ENCODE measurements around the gene MON1A. TPM values are rescaled to one million over a fixed set of nuclear protein-coding genes. Genes with fewer than 3 reads are reported as not detected.
"Not testable (repeated sequence)": the region's sequence is repeated elsewhere in the genome, so short reads cannot be mapped to it uniquely, and the experiment has no call there.

MON1A gene
- total RNA-seq, 1 donor from 2014 or later = 13.0 TPM

DNA sequence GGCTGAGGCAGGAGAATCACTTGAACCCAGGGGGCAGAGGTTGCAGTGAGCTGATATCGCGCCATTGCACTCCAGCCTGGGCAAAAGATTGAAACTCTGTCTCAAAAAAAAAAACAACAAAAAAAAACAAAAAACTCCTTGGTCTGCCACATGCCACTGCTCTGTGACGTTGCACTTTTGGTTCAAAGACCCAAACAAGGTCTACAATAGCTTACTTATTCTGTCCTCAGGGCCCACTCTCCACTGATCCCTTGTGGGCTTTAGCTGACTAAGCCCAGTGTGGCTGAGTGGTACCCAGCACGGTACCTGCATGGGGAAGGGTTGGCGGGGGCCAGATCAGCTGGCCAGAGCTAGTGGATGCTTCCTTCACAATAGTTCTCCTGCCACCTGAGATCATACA, 1.8 kb downstream of the MON1A start:
- peaks cover 8 to 10% of the 10 kb centered on the region in 2 donors for H3K4me1 ChIP-seq
- no peak for DNase-seq (ENCODE audit: low spot score in 2 of 2)
- H3K9me3 ChIP-seq = no peaks in the 10 kb centered on the region
- H3K36me3 ChIP-seq = peaks cover 3 to 4% of the 10 kb centered on the region in 2 donors
- H3K27ac ChIP-seq = no peak overlapping the region
- intact Hi-C loops (cut with DNase I) = no loop called here
- TF ChIP-seq, protein P1, sequence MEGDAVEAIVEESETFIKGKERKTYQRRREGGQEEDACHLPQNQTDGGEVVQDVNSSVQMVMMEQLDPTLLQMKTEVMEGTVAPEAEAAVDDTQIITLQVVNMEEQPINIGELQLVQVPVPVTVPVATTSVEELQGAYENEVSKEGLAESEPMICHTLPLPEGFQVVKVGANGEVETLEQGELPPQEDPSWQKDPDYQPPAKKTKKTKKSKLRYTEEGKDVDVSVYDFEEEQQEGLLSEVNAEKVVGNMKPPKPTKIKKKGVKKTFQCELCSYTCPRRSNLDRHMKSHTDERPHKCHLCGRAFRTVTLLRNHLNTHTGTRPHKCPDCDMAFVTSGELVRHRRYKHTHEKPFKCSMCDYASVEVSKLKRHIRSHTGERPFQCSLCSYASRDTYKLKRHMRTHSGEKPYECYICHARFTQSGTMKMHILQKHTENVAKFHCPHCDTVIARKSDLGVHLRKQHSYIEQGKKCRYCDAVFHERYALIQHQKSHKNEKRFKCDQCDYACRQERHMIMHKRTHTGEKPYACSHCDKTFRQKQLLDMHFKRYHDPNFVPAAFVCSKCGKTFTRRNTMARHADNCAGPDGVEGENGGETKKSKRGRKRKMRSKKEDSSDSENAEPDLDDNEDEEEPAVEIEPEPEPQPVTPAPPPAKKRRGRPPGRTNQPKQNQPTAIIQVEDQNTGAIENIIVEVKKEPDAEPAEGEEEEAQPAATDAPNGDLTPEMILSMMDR (IDR thresholded peaks at IDR 0.05) = no peak
- H3K4me3 ChIP-seq = no peak overlapping the region
- no peaks in the 10 kb centered on the region for H3K27me3 ChIP-seq

DNA sequence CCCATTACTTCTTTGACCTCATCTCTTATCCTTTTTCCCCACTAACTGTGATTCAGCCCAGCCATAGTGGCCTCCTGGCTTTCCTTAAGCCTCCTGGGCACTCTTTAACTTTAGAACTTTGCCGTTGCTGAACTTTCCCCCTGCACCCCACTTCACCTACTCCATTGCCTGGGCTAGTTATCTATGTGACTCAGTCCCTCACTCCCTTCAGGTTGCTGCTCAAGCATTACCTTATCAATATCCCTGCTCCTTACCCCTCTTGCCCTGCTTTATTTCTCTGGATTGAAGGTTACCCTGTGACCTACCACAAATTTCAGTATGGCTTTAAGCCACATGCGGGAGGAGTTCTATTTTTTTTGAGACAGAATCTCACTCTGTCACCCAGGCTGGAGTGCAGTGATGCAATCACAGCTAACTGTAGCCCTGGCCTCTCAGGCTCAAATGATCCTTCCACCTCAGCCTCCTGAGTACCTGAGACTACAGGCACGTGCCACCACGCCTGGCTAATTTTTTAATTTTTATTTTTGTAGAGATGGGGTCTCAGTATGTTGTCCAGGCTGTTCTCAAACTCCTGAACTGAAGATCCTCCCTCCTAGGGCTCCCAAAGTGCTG, 3.4 kb downstream of the MON1A start:
- Histone ChIP-seq H3K9me3 (no peaks in the 10 kb centered on the region), H3K36me3 (peaks cover 3 to 6% of the 10 kb centered on the region in 2 donors), H3K27ac (no peak overlapping the region), H3K27me3 (no peaks in the 10 kb centered on the region), H3K4me3 (no peak overlapping the region), H3K4me1 (peaks cover 8 to 10% of the 10 kb centered on the region in 2 donors)
- TF ChIP-seq, protein P1 (IDR thresholded peaks at IDR 0.05) = no peak
- DNase-seq (ENCODE audit: low spot score in 2 of 2) = no peak
- intact Hi-C loops (cut with DNase I) = no loop called here

DNA sequence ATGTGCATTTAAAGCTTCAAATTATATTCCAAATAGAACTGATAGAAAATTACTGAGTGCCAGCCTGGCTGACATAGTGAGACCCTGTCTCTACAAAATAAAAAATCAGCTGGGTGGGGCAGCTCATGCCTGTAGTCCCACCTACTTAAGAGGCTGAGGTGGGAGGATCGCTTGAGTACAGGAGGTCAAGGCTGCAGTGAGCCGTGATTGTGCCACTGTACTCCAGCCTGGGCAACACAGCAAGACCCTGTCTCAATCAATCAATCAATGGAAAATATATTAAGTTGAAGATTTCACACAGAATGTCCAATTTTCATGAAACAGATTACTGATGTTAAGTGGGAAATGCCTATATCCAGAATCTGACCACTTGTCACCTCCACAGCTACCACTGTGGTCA, 4.1 kb downstream of the MON1A start:
- TF ChIP-seq, protein P1 (IDR thresholded peaks at IDR 0.05) = no peak
- Histone ChIP-seq H3K4me1 (peaks cover 8 to 10% of the 10 kb centered on the region in 2 donors), H3K36me3 (peaks cover 3 to 6% of the 10 kb centered on the region in 2 donors), H3K27me3 (no peaks in the 10 kb centered on the region), H3K27ac (no peak overlapping the region), H3K4me3 (no peak overlapping the region), H3K9me3 (no peaks in the 10 kb centered on the region)
- intact Hi-C loops (cut with DNase I) = no loop called here
- no peak for DNase-seq (ENCODE audit: low spot score in 2 of 2)

DNA sequence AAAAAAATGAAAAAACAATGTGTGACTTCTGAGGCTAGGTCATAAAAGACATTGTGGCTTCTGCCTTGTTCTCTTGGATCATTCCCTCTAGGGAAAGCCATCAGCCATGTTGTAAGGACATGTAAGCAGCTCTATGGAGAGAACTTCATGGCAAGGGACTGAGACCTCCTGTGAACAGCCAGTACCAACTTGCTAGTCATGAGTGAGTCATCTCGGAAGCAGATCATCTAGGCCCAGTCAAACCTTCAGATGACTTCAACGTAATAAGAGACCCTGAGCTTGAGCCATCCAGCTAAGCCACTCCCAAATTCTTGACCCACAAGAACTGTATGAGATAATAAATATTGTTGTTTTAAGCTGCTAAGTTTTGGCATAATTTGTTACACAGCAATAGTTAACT, 4.9 kb downstream of the MON1A start:
- Histone ChIP-seq H3K9me3 (no peaks in the 10 kb centered on the region), H3K4me1 (peaks cover 5 to 10% of the 10 kb centered on the region in 2 donors), H3K4me3 (no peak overlapping the region), H3K27ac (no peak overlapping the region), H3K27me3 (no peaks in the 10 kb centered on the region), H3K36me3 (peaks cover 3 to 6% of the 10 kb centered on the region in 2 donors)
- TF ChIP-seq, protein P1 (IDR thresholded peaks at IDR 0.05) = no peak
- intact Hi-C loops (cut with DNase I) = no loop called here
- DNase-seq (ENCODE audit: low spot score in 2 of 2) = no peak

DNA sequence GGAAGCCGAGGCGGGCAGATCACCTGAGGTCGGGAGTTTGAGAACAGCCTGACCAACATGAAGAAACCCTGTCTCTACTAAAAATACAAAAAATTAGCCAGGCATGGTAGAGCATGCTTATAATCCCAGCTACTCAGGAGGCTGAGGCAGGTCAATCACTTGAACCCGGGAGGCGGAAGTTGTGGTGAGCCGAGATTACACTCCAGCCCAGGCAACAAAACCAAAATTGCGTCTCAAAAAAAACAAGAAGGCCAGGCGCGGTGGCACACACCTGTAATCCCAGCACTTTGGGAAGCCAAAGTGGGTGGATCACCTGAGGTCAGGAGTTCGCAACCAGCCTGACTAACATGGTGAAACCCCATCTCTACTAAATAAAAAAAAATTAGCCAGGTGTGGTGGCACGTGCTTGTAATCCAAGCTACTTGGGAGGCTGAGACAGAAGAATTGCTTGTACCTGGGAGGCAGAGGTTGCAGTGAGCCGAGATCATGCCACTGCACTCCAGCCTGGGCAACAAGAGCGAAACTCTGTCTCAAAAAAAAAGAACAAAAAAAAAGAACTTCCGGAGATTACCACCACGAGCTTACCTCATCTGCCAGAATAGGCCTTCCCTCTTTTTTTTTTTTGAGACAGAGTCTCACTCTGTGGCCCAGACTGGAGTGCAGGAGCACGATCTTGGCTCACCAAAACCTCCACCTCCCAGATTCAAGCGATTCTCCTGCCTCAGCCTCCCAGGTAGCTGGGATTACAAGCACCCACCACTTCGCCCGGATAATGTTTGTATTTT, 11.6 kb downstream of the MON1A start:
- H3K4me1 ChIP-seq; H3K27me3 ChIP-seq; H3K27ac ChIP-seq; H3K4me3 ChIP-seq; intact Hi-C loops (cut with DNase I); H3K9me3 ChIP-seq; DNase-seq (ENCODE audit: low spot score in 2 of 2); H3K36me3 ChIP-seq: not testable (repeated sequence)

DNA sequence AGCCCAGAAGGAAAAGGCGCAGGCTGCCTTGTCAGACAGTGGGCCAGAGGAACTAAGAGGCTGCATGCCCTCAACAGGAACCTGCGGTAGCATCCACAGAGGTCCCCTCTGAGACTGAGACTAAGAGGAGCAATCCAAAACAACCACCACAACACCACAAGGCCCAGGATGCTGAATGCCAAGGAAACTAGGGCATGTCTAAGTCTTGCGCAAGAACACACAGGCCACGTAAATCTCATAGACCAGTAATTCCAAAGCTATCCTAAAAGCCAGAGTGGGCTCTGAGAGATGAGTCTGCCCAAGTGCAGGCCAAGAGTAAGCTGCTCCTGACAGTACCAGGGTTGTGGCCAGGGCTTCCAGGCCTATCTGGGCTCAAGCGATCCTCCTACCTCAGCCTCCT, 12.9 kb downstream of the MON1A start:
- TF ChIP-seq, protein P1 (IDR thresholded peaks at IDR 0.05) = no peak
- peaks cover 0 to 5% of the 10 kb centered on the region in 2 donors for H3K4me1 ChIP-seq
- no peak overlapping the region for H3K27ac ChIP-seq
- intact Hi-C loops (cut with DNase I) = no loop called here
- H3K27me3 ChIP-seq = no peaks in the 10 kb centered on the region
- H3K9me3 ChIP-seq = no peaks in the 10 kb centered on the region
- DNase-seq (ENCODE audit: low spot score in 2 of 2) = no peak
- no peak overlapping the region for H3K4me3 ChIP-seq
- peaks cover 3 to 6% of the 10 kb centered on the region in 2 donors for H3K36me3 ChIP-seq
